Fibroblast of lung (primary cell): ENCODE measurements around the gene LCNL1. TPM values are rescaled to one million over a fixed set of nuclear protein-coding genes. Genes with fewer than 3 reads are reported as not detected.

Experiments used
- DNase-seq, 2 donors: peaks; one replicate each; pipeline versions ENCODE4 v3.0.0 to v3.0.0-alpha.2; 2010; ENCODE audit warnings: low read depth in 2 of 2
- H2AFZ ChIP-seq: 2 replicates; pipeline ENCODE4 v1.5.1; 2012; ENCODE audit warnings: low read length, control low read depth, inconsistent platforms
- H3K27ac ChIP-seq: 2 replicates; pipeline ENCODE4 v1.5.1; 2011; ENCODE audit warnings: low read length, control low read depth; ENCODE audit not compliant: insufficient read depth
- H3K27me3 ChIP-seq: 2 replicates; pipeline ENCODE4 v1.5.1; 2011; ENCODE audit warnings: mild to moderate bottlenecking, low read length; ENCODE audit not compliant: control insufficient read depth, insufficient read depth
- H3K36me3 ChIP-seq: 2 replicates; pipeline ENCODE4 v1.5.1; 2011; ENCODE audit warnings: low read length; ENCODE audit not compliant: control insufficient read depth, insufficient read depth
- H3K4me1 ChIP-seq: 2 replicates; pipeline ENCODE4 v1.5.1; 2011; ENCODE audit warnings: low read length; ENCODE audit not compliant: control insufficient read depth, insufficient read depth; ENCODE audit errors: extremely low read depth
- H3K4me2 ChIP-seq: 2 replicates; pipeline ENCODE4 v1.5.1; 2011; ENCODE audit warnings: low read length, control low read depth; ENCODE audit not compliant: insufficient read depth; ENCODE audit errors: extremely low read depth
- H3K4me3 ChIP-seq, 4 experiments: fragments of 200-600 bp in 1 of 4; sonication (generic) in 1 of 4; replicated peaks in 1 of 4; 2 replicates each; pipeline ENCODE4 v1.5.1; 2011 to 2016; ENCODE audit warnings: low read length in 4 of 4, low read depth in 3 of 4, mild to moderate bottlenecking in 3 of 4, control low read depth in 2 of 4, inconsistent platforms in 1 of 4, mixed read lengths in 1 of 4; ENCODE audit not compliant: insufficient read depth in 1 of 4; ENCODE audit errors: control extremely low read depth in 1 of 4
- H3K79me2 ChIP-seq: 2 replicates; pipeline ENCODE4 v1.5.1; 2012; ENCODE audit warnings: mild to moderate bottlenecking, low read length, inconsistent platforms; ENCODE audit not compliant: control insufficient read depth, insufficient read depth
- H3K9ac ChIP-seq: 2 replicates; pipeline ENCODE4 v1.5.1; 2011; ENCODE audit warnings: mild to moderate bottlenecking, low read length, control low read depth; ENCODE audit not compliant: insufficient read depth
- H3K9me3 ChIP-seq: 2 replicates; pipeline ENCODE4 v1.5.1; 2012; ENCODE audit warnings: low read depth, low read length; ENCODE audit not compliant: control insufficient read depth, insufficient read depth
- H4K20me1 ChIP-seq: 2 replicates; pipeline ENCODE4 v1.5.1; 2011; ENCODE audit warnings: low read length; ENCODE audit not compliant: control insufficient read depth, insufficient read depth; ENCODE audit errors: extremely low read depth
- EZH2 ChIP-seq: IDR thresholded peaks from 2 replicates; pipeline ENCODE4 v1.5.1; 2012; ENCODE audit warnings: low read length, control low read depth, mild to moderate bottlenecking; ENCODE audit errors: missing control alignments
- polyA plus RNA-seq, 2 donors: library from polyadenylated mRNA; depleted of rRNA in 1 of 2; stranded (reverse) in 1 of 2; unstranded in 1 of 2; fragments of >200 nt; gene quantifications; 2 replicates each; pipeline ENCODE4 v1.2.1, GENCODE V29; 2011 to 2012; ENCODE audit warnings: missing spikeins in 1 of 2
- total RNA-seq: library from RNA; depleted of rRNA; stranded (reverse); fragments of >200 nt; gene quantifications from 2 replicates; pipeline ENCODE4 v1.2.1, GENCODE V29; 2014
- TF ChIP-seq, protein P1 (sequence below), 2 donors: IDR thresholded peaks in 1 of 2; conservative IDR thresholded peaks in 1 of 2; 1 replicate in 1 of 2; 2 replicates in 1 of 2; pipeline ENCODE4 v1.5.1; 2011 to 2012; ENCODE audit warnings: low read length in 2 of 2, control low read depth in 1 of 2, inconsistent platforms in 1 of 2, low read depth in 1 of 2, mild to moderate bottlenecking in 1 of 2

The LCNL1 gene
- total and polyA plus RNA-seq, 2 donors (not counting 1 experiment from before 2014, with no cell fraction given), result 1.4 to 6.3 TPM

GRCh38 chr9:136951541-136952320, 31.1 kb upstream of the LCNL1 start, which contains the start of gene LCN12:
LCN12 (plus strand) TSS chr9:136952273; CDS start chr9:136952328, 55 bp downstream.
- no peak within 1 kb of the TSS for H3K4me3 ChIP-seq
- no peak within 1 kb of the TSS for H2AFZ ChIP-seq
- no peak within 1 kb of the TSS for H3K4me2 ChIP-seq
- DNase-seq, result no peak
- H3K79me2 ChIP-seq, result no peaks in the 10 kb centered on the region
- TF ChIP-seq, protein P1, sequence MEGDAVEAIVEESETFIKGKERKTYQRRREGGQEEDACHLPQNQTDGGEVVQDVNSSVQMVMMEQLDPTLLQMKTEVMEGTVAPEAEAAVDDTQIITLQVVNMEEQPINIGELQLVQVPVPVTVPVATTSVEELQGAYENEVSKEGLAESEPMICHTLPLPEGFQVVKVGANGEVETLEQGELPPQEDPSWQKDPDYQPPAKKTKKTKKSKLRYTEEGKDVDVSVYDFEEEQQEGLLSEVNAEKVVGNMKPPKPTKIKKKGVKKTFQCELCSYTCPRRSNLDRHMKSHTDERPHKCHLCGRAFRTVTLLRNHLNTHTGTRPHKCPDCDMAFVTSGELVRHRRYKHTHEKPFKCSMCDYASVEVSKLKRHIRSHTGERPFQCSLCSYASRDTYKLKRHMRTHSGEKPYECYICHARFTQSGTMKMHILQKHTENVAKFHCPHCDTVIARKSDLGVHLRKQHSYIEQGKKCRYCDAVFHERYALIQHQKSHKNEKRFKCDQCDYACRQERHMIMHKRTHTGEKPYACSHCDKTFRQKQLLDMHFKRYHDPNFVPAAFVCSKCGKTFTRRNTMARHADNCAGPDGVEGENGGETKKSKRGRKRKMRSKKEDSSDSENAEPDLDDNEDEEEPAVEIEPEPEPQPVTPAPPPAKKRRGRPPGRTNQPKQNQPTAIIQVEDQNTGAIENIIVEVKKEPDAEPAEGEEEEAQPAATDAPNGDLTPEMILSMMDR (conservative IDR thresholded peaks at IDR 0.05 in 1 of 2, IDR thresholded peaks at IDR 0.05 in 1 of 2; ENCODE audit: low read depth in 1 of 2, low read length in 2 of 2), result no peak
- TF ChIP-seq EZH2, result no peak
- no peaks in the 10 kb centered on the region for H3K4me1 ChIP-seq
- H3K9me3 ChIP-seq, result no peaks in the 10 kb centered on the region
- no peaks in the 10 kb centered on the region for H3K36me3 ChIP-seq
- no peaks in the 10 kb centered on the region for H3K27me3 ChIP-seq
- no peak within 1 kb of the TSS for H3K27ac ChIP-seq
- no peak within 1 kb of the TSS for H3K9ac ChIP-seq
- H4K20me1 ChIP-seq, result no peaks in the 10 kb centered on the region

- H3K27me3 ChIP-seq, result no peaks in the 10 kb centered on the region
- H3K79me2 ChIP-seq, result no peaks in the 10 kb centered on the region
Measured at GRCh38 chr9:136952321-136952850, 30.4 kb upstream of the LCNL1 start.

More at GRCh38 chr9:136952321-136952850, 30.4 kb upstream of the LCNL1 start:
- no peak overlapping the region for H2AFZ ChIP-seq
- no peak overlapping the region for H3K27ac ChIP-seq
- no peak overlapping the region for H3K4me3 ChIP-seq
- no peaks in the 10 kb centered on the region for H3K9me3 ChIP-seq
- H3K9ac ChIP-seq, result no peak overlapping the region
- H3K4me2 ChIP-seq, result no peak overlapping the region
- no peaks in the 10 kb centered on the region for H4K20me1 ChIP-seq
- no peaks in the 10 kb centered on the region for H3K36me3 ChIP-seq
- DNase-seq, result no peak
- TF ChIP-seq EZH2, result no peak
- TF ChIP-seq, protein P1 (conservative IDR thresholded peaks at IDR 0.05 in 1 of 2, IDR thresholded peaks at IDR 0.05 in 1 of 2; ENCODE audit: low read depth in 1 of 2, low read length in 2 of 2), result no peak
- no peaks in the 10 kb centered on the region for H3K4me1 ChIP-seq
